ENCODE measurements around the gene POLR2M.

POLR2M gene

DNA sequence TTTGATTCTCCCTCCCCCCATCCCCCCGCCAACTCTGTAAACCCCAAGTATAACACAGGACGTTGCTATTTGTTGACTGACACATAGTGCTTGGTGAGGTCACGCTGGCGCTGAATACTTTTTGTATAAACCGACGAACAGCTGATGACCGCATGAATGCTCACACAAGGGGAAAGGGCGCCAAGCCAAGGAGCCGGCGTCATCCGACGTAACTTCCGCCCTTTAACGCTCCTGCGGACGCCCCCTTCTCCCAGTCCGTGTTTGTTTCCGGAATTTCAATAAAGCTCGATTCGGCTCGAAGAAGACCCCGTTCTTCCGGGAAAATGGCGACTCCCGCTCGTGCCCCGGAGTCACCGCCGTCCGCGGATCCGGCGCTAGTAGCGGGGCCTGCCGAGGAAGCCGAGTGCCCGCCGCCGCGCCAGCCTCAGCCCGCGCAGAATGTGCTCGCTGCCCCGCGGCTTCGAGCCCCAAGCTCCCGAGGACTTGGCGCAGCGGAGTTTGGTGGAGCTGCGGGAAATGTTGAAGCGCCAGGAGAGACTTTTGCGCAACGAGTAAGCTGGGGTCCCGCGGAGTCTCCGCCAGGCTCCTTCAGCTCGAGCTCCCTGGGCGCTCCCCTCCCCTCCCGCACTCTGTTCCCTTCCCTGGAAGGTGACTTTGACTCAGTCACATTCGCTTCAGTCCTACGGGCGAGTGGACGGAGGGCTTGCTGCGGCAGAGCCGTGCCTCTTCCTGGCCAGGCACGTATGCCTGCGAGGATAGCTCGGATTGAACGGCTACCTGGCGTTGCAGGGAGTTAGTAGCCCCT, at the start of gene POLR2M:
Gene POLR2M (plus strand): TSS at position 310 of the 805 bp plus-strand sequence. CDS start 129 bp downstream, at position 439.
- peak; percentile 98 for DNase-seq (ENCODE audit: low read depth)
- TF ChIP-seq, protein P1, sequence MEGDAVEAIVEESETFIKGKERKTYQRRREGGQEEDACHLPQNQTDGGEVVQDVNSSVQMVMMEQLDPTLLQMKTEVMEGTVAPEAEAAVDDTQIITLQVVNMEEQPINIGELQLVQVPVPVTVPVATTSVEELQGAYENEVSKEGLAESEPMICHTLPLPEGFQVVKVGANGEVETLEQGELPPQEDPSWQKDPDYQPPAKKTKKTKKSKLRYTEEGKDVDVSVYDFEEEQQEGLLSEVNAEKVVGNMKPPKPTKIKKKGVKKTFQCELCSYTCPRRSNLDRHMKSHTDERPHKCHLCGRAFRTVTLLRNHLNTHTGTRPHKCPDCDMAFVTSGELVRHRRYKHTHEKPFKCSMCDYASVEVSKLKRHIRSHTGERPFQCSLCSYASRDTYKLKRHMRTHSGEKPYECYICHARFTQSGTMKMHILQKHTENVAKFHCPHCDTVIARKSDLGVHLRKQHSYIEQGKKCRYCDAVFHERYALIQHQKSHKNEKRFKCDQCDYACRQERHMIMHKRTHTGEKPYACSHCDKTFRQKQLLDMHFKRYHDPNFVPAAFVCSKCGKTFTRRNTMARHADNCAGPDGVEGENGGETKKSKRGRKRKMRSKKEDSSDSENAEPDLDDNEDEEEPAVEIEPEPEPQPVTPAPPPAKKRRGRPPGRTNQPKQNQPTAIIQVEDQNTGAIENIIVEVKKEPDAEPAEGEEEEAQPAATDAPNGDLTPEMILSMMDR (IDR thresholded peaks at IDR 0.05; ENCODE audit: insufficient read depth, low read depth, low read length, missing control alignments), result no peak

DNA sequence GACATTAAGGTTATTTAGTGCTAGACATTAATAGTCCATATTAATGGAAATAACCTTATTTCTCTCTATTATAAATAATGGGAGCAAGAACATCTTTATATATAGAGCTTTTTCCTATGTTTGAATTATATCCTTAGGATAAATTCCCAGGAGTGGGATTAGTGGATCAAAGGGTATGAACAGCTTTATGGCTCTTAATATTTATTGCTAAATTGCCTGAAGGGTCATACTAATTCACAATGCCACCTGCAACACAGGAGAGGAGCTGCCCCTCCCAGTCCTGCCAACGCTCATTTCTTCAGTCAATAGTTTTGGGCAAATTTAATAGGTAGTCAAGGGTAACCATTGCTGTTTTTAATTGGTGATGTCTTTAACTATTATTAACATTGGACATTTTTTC, 48.9 kb upstream of the POLR2M start:
- DNase-seq (ENCODE audit: low read depth), result no peak
- TF ChIP-seq, protein P1 (IDR thresholded peaks at IDR 0.05; ENCODE audit: insufficient read depth, low read depth, low read length, missing control alignments), result no peak
- H3K4me3 ChIP-seq (ENCODE audit: low read length), result no peak overlapping the region

More for the DNA sequence above, at the start of gene POLR2M:
- H3K4me3 ChIP-seq (ENCODE audit: low read length), result peak within 1 kb of the TSS; percentile 69

DNA sequence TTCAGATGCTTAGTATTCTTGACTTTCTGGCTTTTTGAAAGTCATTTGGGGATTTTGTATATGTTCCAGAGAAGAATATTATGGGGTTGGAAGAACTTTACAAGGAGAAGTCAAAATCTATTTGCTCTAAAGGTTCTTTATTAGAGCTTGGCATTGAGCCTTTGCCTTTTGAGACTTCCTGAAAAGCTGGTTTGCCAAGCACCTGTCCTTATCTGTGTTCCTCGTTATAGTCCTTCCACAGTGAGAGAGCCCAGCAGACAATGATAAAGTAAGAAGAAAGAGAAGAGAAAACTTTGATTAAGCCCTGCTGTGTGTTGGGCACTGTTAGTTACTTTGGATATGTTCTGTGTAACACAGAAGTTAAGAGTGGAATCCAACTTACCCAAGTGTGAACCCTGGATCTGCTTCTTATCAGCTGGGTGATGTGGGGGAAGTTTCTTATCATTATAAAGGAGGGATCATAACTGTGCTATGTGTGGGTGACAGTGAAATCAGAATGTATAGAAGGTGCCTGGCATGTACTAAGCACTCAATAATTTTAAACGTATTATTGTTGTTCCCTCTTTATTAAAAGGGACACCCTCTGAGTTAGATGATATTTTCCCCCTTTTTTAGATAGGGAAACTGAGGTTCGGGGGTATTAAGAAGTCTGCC, 44.3 kb upstream of the POLR2M start:
- H3K4me3 ChIP-seq (ENCODE audit: low read length), result no peak overlapping the region
- DNase-seq (ENCODE audit: low read depth), result peak; percentile 27
- TF ChIP-seq, protein P1 (IDR thresholded peaks at IDR 0.05; ENCODE audit: insufficient read depth, low read depth, low read length, missing control alignments), result no peak

DNA sequence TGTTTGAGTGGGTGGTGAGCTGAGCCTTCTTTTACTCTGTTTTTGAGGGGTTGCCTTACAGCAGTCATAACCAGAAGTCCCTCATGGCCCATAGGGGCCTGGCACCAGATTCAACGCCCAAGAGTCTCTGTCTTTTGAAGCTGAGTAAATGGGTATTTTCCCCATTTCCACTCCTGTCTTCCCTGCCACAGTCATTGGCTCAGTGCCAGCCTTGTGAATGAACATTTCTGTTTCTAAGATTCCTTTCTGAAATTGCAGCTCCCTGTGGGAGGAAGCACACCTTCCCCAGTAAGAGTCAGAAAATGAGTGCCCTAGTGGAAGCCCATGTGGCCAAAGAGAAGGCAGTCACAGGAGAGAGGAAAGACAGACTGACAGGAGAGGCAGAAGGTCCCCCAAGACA, 43.7 kb upstream of the POLR2M start:
- DNase-seq (ENCODE audit: low read depth), result no peak
- TF ChIP-seq, protein P1 (IDR thresholded peaks at IDR 0.05; ENCODE audit: insufficient read depth, low read depth, low read length, missing control alignments), result no peak
- no peak overlapping the region for H3K4me3 ChIP-seq (ENCODE audit: low read length)

DNA sequence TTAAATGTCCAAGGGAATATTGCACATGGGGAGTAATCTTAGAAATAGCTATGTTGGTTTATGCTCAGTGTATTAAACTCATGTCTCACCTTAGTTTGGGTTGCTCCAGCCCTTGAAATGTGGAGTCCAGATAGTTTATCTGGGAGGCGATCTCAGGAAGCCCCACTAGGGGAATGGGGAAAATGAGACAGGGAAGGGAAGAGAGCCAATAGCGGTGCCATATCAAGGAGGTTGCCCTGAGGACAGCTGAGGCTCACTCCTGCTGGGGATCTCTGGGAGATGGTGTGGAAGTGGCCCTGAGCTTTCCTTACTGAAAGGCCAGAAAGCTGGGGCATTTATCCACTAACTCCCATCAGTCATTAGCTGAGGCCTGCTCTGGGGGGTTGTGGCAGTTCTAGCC, 43.3 kb upstream of the POLR2M start:
- DNase-seq (ENCODE audit: low read depth), result no peak
- TF ChIP-seq, protein P1 (IDR thresholded peaks at IDR 0.05; ENCODE audit: insufficient read depth, low read depth, low read length, missing control alignments), result no peak
- no peak overlapping the region for H3K4me3 ChIP-seq (ENCODE audit: low read length)

DNA sequence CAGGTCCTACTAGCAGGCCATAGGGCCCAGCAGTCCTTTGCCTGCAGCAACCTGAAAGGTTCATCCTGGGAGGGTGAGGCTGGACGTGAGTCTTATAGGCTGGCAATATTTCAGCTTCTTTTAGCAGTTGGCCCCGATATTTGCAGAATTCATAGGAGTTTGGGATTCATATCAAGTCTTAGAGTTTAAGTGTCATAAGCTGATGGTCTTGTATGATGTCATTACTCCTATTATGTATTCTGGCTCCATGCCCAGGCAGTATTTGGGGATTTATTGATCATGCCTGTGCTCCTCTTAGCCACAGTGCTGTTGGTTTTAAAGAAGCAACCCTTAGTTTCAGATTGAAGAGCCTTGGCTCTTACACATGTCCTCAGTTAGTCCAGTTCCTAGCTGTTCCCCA, 41.3 kb upstream of the POLR2M start:
- no peak overlapping the region for H3K4me3 ChIP-seq (ENCODE audit: low read length)
- TF ChIP-seq, protein P1 (IDR thresholded peaks at IDR 0.05; ENCODE audit: insufficient read depth, low read depth, low read length, missing control alignments), result no peak
- no peak for DNase-seq (ENCODE audit: low read depth)
